ENCODE results near the gene CSRNP3. TPM values are rescaled to one million over a fixed set of nuclear protein-coding genes. Genes with fewer than 3 reads are reported as not detected.

The CSRNP3 gene
- total RNA-seq, 6 experiments from 2014 or later: 0.25 to 2.0 (median 1.0) TPM

DNA sequence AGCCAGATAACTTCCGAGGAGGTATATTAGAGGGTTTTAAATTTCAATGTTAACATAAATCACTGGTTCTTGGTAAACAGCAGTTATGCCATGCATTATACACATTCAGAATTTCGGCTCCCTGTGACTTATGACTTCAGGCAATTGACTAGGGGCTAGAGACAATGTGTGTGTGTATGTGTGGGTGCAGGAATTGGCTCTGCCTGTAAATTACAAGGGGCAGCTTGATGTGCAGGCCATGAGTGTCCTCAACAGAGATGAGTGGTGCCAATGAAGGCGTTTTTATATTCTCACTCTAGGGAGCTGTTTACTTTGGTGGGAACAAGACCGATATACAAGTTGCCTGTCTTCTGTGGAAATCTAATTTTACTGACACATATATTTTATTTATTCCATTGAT is 161.6 kb downstream of the CSRNP3 start:
- no peaks in the 10 kb centered on the region for H3K36me3 ChIP-seq
- DNase-seq (no peak), ATAC-seq (no peak)
- TF ChIP-seq POLR2A (IDR thresholded peaks at IDR 0.05): no peak
- TF ChIP-seq, protein P1, sequence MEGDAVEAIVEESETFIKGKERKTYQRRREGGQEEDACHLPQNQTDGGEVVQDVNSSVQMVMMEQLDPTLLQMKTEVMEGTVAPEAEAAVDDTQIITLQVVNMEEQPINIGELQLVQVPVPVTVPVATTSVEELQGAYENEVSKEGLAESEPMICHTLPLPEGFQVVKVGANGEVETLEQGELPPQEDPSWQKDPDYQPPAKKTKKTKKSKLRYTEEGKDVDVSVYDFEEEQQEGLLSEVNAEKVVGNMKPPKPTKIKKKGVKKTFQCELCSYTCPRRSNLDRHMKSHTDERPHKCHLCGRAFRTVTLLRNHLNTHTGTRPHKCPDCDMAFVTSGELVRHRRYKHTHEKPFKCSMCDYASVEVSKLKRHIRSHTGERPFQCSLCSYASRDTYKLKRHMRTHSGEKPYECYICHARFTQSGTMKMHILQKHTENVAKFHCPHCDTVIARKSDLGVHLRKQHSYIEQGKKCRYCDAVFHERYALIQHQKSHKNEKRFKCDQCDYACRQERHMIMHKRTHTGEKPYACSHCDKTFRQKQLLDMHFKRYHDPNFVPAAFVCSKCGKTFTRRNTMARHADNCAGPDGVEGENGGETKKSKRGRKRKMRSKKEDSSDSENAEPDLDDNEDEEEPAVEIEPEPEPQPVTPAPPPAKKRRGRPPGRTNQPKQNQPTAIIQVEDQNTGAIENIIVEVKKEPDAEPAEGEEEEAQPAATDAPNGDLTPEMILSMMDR (IDR thresholded peaks at IDR 0.05): no peak
- no peak overlapping the region for H3K4me3 ChIP-seq
- intact Hi-C loops (cut with DNase I): no loop called here
- H3K27me3 ChIP-seq: no peaks in the 10 kb centered on the region
- H3K9me3 ChIP-seq: no peaks in the 10 kb centered on the region
- H3K4me1 ChIP-seq: no peaks in the 10 kb centered on the region
- 88% methylated on average over 4 of the region's 4 CpGs for WGBS (ENCODE audit: insufficient coverage, low coverage, low lambda C conversion rate, missing lambda C conversion rate)
- H3K27ac ChIP-seq: no peak overlapping the region

DNA sequence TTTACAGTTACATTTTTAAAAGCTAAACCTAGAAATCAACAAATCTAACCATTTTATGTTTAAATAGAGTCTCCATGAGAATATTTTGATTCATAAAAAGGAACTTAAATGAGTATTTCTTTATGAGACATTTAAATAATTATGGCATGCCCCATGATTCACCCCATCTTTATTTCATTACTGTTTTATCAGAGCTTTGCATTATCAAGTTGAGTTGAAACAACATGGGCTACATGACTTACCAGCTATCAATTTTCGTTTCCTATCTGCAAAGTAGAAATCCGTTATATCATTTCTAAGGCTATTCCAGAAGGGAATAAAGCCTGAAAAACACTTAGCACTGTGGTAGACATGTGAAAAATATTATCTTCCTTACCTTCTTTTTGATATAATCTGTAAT is 163.1 kb downstream of the CSRNP3 start:
- H3K4me1 ChIP-seq: no peaks in the 10 kb centered on the region
- H3K27me3 ChIP-seq: no peaks in the 10 kb centered on the region
- intact Hi-C loops (cut with DNase I): no loop called here
- TF ChIP-seq, protein P1 (IDR thresholded peaks at IDR 0.05): no peak
- TF ChIP-seq POLR2A (IDR thresholded peaks at IDR 0.05): no peak
- no peak overlapping the region for H3K4me3 ChIP-seq
- DNase-seq: no peak
- no peaks in the 10 kb centered on the region for H3K36me3 ChIP-seq
- WGBS (ENCODE audit: insufficient coverage, low coverage, low lambda C conversion rate, missing lambda C conversion rate): 66% methylated on average over 2 of the region's 2 CpGs
- no peaks in the 10 kb centered on the region for H3K9me3 ChIP-seq
- no peak overlapping the region for H3K27ac ChIP-seq
- no peak for ATAC-seq

DNA sequence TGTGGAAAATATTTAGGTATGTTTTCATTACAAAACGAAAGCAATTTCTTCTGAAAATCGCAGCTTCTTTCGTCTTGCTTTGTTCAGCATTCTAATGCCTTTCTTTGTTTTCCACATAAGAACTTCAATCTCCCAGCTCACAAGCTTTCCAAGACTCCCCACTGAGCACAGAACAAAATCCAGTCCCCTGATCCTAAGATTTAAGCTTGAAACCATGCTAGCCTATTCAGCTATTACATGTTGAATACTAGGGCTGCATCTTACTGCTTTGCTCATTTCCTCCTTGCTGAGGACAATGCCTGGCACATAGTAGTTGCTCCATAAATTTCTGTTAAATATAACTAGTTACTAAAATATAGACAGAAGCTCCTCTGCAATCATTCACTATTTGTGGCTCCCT is 163.9 kb downstream of the CSRNP3 start:
- H3K4me1 ChIP-seq: no peaks in the 10 kb centered on the region
- no peak for DNase-seq
- TF ChIP-seq, protein P1 (IDR thresholded peaks at IDR 0.05): no peak
- TF ChIP-seq POLR2A (IDR thresholded peaks at IDR 0.05): no peak
- WGBS (ENCODE audit: insufficient coverage, low coverage, low lambda C conversion rate, missing lambda C conversion rate): 77% methylated on average over 3 of the region's 3 CpGs
- no peak overlapping the region for H3K4me3 ChIP-seq
- intact Hi-C loops (cut with DNase I): no loop called here
- no peaks in the 10 kb centered on the region for H3K27me3 ChIP-seq
- ATAC-seq: no peak
- no peaks in the 10 kb centered on the region for H3K36me3 ChIP-seq
- H3K27ac ChIP-seq: no peak overlapping the region
- no peaks in the 10 kb centered on the region for H3K9me3 ChIP-seq

DNA sequence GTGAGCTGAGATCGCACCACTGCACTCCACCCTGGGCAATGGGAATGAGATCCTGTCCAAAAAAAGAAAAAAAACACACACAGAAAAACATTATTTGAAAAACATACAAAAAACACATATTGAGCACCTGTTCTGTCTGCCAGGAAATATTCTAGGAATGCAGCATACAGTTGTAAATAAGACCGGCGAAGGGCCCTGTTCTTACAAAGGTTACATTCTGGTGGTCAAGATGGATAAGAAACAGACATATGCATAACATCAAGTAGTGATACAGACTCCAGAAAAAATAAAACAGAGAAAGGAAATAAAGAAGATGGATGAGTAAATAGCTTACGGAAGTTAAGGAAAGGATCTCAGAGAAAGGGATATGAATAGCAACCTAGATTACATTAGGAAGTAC is 164.8 kb downstream of the CSRNP3 start:
- intact Hi-C loops (cut with DNase I): no loop called here
- H3K27ac ChIP-seq: no peak overlapping the region
- TF ChIP-seq, protein P1 (IDR thresholded peaks at IDR 0.05): no peak
- TF ChIP-seq POLR2A (IDR thresholded peaks at IDR 0.05): no peak
- no peaks in the 10 kb centered on the region for H3K4me1 ChIP-seq
- no peaks in the 10 kb centered on the region for H3K27me3 ChIP-seq
- WGBS (ENCODE audit: insufficient coverage, low coverage, low lambda C conversion rate, missing lambda C conversion rate): 68% methylated on average over 4 of the region's 4 CpGs
- no peak overlapping the region for H3K4me3 ChIP-seq
- H3K36me3 ChIP-seq: no peaks in the 10 kb centered on the region
- DNase-seq (no peak), ATAC-seq (no peak)
- no peaks in the 10 kb centered on the region for H3K9me3 ChIP-seq

DNA sequence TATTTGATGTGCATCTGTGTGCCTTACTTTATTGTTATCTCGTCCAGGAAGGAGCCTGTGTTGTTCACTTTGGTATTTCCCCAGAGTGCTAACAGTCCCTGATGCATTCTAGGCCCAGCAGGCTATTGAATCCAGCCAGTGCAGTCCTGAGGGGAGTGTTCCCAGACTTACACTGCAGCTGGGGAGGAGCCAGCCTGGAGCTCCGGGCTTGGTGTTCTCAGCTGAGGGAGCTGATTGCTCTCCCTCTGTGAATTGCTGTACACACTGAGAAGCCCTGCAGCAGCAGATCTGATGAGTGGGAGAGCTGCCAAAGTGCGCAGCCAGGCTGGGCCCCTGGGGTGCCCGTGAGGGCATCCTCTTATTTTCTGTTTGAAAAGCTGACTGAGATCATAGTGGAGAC is 165.4 kb downstream of the CSRNP3 start:
- DNase-seq: no peak
- 49% methylated on average over 3 of the region's 4 CpGs for WGBS (ENCODE audit: insufficient coverage, low coverage, low lambda C conversion rate, missing lambda C conversion rate)
- intact Hi-C loops (cut with DNase I): no loop called here

More for the DNA sequence above, 165.4 kb downstream of the CSRNP3 start:
- no peaks in the 10 kb centered on the region for H3K4me1 ChIP-seq
- no peaks in the 10 kb centered on the region for H3K9me3 ChIP-seq
- no peaks in the 10 kb centered on the region for H3K36me3 ChIP-seq
- H3K27me3 ChIP-seq: no peaks in the 10 kb centered on the region
- no peak overlapping the region for H3K27ac ChIP-seq
- no peak for ATAC-seq
- H3K4me3 ChIP-seq: no peak overlapping the region
- TF ChIP-seq, protein P1 (IDR thresholded peaks at IDR 0.05): no peak

All from right lobe of liver (tissue), 6 donors.